Psoas muscle (tissue), 8 donors: ENCODE results near the gene OR52E2. TPM values are rescaled to one million over a fixed set of nuclear protein-coding genes. Genes with fewer than 3 reads are reported as not detected.
"Not testable (repeated sequence)": the region's sequence is repeated elsewhere in the genome, so short reads cannot be mapped to it uniquely, and the experiment has no call there.

Source experiments
- ATAC-seq, 4 donors: fragments of 200-7000 bp; cut with Tn5 transposase; one replicate each; pipeline ENCODE4 v1.9.1; 2020; ENCODE audit warnings: moderate library complexity in 3 of 4, mild to moderate bottlenecking in 2 of 4
- DNase-seq, 2 donors: peaks; one replicate each; pipeline ENCODE4 v3.0.0-alpha.2; 2020
- H3K27ac ChIP-seq: fragments of 200-600 bp; one replicate; pipeline ENCODE4 v1.8.0; 2022
- H3K27me3 ChIP-seq, 3 donors: fragments of 200-600 bp in 1 of 3; one replicate each; pipeline versions ENCODE4 v1.6.1 to v1.8.0; 2013 to 2022; ENCODE audit warnings: low read length in 2 of 3, mild to moderate bottlenecking in 2 of 3, moderate library complexity in 1 of 3; ENCODE audit not compliant: insufficient read depth in 3 of 3
- H3K36me3 ChIP-seq, 2 donors: fragments of 200-600 bp in 1 of 2; one replicate each; pipeline versions ENCODE4 v1.6.1 to v1.8.0; 2013 to 2022; ENCODE audit warnings: low read depth in 1 of 2, mild to moderate bottlenecking in 1 of 2, moderate library complexity in 1 of 2; ENCODE audit not compliant: insufficient read depth in 1 of 2
- H3K4me1 ChIP-seq: fragments of 200-600 bp; one replicate; pipeline ENCODE4 v1.8.0; 2022
- H3K4me3 ChIP-seq: fragments of 200-600 bp; one replicate; pipeline ENCODE4 v1.8.0; 2022; ENCODE audit warnings: mild to moderate bottlenecking
- H3K9me3 ChIP-seq: fragments of 200-600 bp; one replicate; pipeline ENCODE4 v1.8.0; 2022
- WGBS, 3 donors: extraction: QIAGEN DNeasy Blood & Tissue Kit; methylation state at CpG; one replicate each; pipeline versions ENCODE4 v1.1.6 to v1.1.7; 2013; 5-methylcytosine and 5-hydroxymethylcytosine counted together
- intact Hi-C, 2 donors: fragments of 100-400 bp; cut with DNase I; formaldehyde crosslinking; loops; one replicate each; pipeline versions ENCODE4 v1.11.0 to v1.14.2; 2022
- polyA plus RNA-seq, 3 donors: library from polyadenylated mRNA; stranded (reverse); fragments of 200-250 nt; gene quantifications; one replicate each; pipeline ENCODE4 v1.2.3, GENCODE V29; 2013
- total RNA-seq, 4 donors: library from RNA; stranded (reverse); fragmentation: NEBNext Ultra II Directional in 2 of 4; extraction: Animal tissue kit (Norgen Biotek cat#: 25700) in 2 of 4; gene quantifications; one replicate each; pipeline versions ENCODE4 v1.2.1 to v1.2.4, GENCODE V29; 2021 to 2023
- TF ChIP-seq, protein P1 (sequence below): fragments of 200-600 bp; IDR thresholded peaks from one replicate; pipeline ENCODE4 v1.8.0; 2022; ENCODE audit warnings: antibody characterized with exemption
- donor health status: healthy with polysubstance abuse.
- donor health status: DM: no; HTN: no; CAD: no; lungs with moderate emphysema.
- donor health status: Bipolar disorder and iron deficiency.
- donor health status: healthy.
- donor health status: DM: yes; HTN: yes; CAD: no.
- donor health status: DM: no; HTN: no; CAD: no.
- donor health status: DM: no; HTN: no; CAD: no.
- donor health status: DM: yes; HTN: yes; CAD: no.

Gene OR52E2
- total and polyA plus RNA-seq, 7 donors = not detected

DNA sequence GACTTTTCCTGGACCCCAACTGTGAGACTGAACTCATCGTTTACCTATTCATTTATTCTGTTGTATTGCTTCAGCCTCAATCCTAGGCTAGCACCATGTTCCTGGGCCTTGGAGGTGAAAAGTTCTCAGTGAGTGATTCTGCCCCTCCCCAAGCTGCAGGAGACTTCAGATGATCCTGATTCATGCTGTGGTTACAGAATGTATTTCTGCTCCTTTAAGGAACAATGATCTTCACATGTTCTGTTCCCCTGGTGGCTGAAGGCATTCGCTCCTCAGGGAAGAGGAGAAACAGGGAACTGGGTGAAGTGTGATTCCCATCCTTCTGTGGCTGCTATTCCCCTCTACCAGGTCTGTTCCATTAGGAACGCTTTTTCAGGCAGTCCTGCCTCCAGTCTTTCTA lies 12.4 kb upstream of the OR52E2 start:
- no peak overlapping the region for H3K4me3 ChIP-seq
- DNase-seq (no peak), ATAC-seq (no peak)
- intact Hi-C loops = no loop called here
- no peaks in the 10 kb centered on the region for H3K27me3 ChIP-seq
- no peaks in the 10 kb centered on the region for H3K9me3 ChIP-seq
- TF ChIP-seq, protein P1, sequence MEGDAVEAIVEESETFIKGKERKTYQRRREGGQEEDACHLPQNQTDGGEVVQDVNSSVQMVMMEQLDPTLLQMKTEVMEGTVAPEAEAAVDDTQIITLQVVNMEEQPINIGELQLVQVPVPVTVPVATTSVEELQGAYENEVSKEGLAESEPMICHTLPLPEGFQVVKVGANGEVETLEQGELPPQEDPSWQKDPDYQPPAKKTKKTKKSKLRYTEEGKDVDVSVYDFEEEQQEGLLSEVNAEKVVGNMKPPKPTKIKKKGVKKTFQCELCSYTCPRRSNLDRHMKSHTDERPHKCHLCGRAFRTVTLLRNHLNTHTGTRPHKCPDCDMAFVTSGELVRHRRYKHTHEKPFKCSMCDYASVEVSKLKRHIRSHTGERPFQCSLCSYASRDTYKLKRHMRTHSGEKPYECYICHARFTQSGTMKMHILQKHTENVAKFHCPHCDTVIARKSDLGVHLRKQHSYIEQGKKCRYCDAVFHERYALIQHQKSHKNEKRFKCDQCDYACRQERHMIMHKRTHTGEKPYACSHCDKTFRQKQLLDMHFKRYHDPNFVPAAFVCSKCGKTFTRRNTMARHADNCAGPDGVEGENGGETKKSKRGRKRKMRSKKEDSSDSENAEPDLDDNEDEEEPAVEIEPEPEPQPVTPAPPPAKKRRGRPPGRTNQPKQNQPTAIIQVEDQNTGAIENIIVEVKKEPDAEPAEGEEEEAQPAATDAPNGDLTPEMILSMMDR = no peak
- no peak overlapping the region for H3K27ac ChIP-seq
- no peaks in the 10 kb centered on the region for H3K36me3 ChIP-seq
- 43 to 57% (median 57%) methylated on average over 3 of the region's 3 CpGs for WGBS, 3 donors
- H3K4me1 ChIP-seq = no peaks in the 10 kb centered on the region

DNA sequence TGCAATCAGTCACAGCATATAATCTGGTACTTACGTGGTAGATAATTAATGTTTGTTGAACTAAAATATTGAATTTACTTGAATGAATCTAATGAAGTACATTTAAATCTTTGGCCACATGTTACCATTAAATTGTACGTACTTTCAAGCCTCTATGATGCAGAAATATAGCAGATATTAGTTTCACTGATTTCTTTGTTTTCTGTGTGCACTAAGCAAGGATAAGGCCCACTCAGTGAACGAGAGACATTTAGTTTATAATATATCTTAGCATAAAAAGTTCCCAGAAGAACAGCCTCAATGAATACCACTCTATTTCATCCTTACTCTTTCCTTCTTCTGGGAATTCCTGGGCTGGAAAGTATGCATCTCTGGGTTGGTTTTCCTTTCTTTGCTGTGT lies 9.8 kb upstream of the OR52E2 start, which contains the start of gene OR52E1:
Gene OR52E1, plus strand, starts transcription at position 301 of the 400 bp plus-strand sequence.
- DNase-seq = no peak
- Histone ChIP-seq H3K27ac (no peak within 1 kb of the TSS), H3K4me3 (no peak within 1 kb of the TSS), H3K9me3 (no peaks in the 10 kb centered on the region), H3K27me3 (no peaks in the 10 kb centered on the region), H3K4me1 (no peaks in the 10 kb centered on the region), H3K36me3 (no peaks in the 10 kb centered on the region)
- no peak for ATAC-seq
- WGBS, 3 donors = 51 to 63% (median 52%) methylated on average over 3 of the region's 3 CpGs
- intact Hi-C loops = no loop called here
- TF ChIP-seq, protein P1 = no peak

DNA sequence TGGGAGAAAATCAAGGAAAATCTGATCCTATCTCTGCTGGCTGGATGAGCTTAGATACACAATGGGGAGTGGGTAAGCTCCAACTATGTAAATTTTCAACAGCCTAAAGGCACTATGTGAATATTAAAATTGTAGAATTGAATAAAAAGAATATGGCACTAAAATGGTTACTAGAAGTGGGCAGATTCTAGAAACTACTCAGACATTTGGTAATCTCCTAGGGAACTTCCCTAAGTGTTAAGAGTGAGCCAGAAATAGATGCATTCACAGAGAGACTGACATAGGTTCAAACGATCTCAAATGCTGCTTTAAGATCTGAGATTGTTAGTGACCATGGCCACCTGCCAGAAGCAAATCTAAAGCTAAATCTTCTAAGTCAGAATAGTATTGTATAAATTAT lies 5.6 kb upstream of the OR52E2 start:
- no peaks in the 10 kb centered on the region for H3K9me3 ChIP-seq
- H3K27me3 ChIP-seq = no peaks in the 10 kb centered on the region
- no peaks in the 10 kb centered on the region for H3K4me1 ChIP-seq
- DNase-seq (no peak), ATAC-seq (no peak)
- H3K27ac ChIP-seq = no peak overlapping the region
- no peaks in the 10 kb centered on the region for H3K36me3 ChIP-seq
- 8 to 24% (median 21%) methylated on average over 1 of the region's 1 CpG for WGBS, 3 donors
- intact Hi-C loops = no loop called here
- TF ChIP-seq, protein P1 = no peak
- no peak overlapping the region for H3K4me3 ChIP-seq

DNA sequence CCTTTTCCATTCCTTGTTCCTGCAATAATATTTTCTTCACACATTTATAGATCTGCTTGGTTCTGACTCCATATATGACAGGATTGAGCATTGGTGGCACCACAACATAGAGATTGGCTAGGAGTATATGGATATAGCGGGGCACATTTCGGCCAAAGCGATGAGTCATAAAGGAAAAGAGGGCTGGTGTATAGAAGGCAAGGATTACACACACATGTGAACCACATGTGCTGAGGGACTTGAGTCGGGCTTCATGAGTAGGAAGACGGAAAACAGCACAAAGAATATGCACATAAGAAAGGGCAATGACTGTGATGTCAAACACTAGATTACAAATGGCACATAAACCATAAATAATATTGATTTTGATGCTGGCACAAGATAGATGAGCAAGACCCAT lies 748 bp downstream of the OR52E2 start:
- H3K27ac ChIP-seq, H3K4me3 ChIP-seq, H3K9me3 ChIP-seq, H3K36me3 ChIP-seq, intact Hi-C loops, H3K27me3 ChIP-seq, DNase-seq, ATAC-seq, H3K4me1 ChIP-seq: not testable (repeated sequence)
- WGBS, 3 donors = 68 to 90% (median 81%) methylated on average over 5 of the region's 5 CpGs

DNA sequence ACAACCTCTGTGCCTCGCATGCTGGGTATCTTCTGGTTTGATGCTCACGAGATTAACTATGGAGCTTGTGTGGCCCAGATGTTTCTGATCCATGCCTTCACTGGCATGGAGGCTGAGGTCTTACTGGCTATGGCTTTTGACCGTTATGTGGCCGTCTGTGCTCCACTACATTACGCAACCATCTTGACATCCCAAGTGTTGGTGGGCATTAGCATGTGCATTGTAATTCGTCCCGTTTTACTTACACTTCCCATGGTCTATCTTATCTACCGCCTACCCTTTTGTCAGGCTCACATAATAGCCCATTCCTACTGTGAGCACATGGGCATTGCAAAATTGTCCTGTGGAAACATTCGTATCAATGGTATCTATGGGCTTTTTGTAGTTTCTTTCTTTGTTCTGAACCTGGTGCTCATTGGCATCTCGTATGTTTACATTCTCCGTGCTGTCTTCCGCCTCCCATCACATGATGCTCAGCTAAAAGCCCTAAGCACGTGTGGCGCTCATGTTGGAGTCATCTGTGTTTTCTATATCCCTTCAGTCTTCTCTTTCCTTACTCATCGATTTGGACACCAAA lies 12.6 kb downstream of the OR52E2 start:
- TF ChIP-seq, protein P1 = no peak
- Histone ChIP-seq H3K4me3 (no peak overlapping the region), H3K27ac (no peak overlapping the region), H3K27me3 (no peaks in the 10 kb centered on the region), H3K9me3 (no peaks in the 10 kb centered on the region), H3K4me1 (no peaks in the 10 kb centered on the region), H3K36me3 (no peaks in the 10 kb centered on the region)
- DNase-seq (no peak), ATAC-seq (no peak)
- WGBS, 3 donors = 77 to 86% (median 84%) methylated on average over 15 of the region's 15 CpGs
- intact Hi-C loops = no loop called here
